H1 (cell line): ENCODE measurements around the gene KREMEN1. TPM values are rescaled to one million over a fixed set of nuclear protein-coding genes. Genes with fewer than 3 reads are reported as not detected.

Source experiments
- CTCF ChIA-PET: fragments of 300-600 bp; sonication (Branson Sonifier 250); formaldehyde crosslinking; loops from one replicate; lab custom pipeline; 2021; ENCODE audit not compliant: partially characterized antibody; lab: Charles Lee
- POLR2A ChIA-PET: fragments of 300-600 bp; sonication (Branson Sonifier 250); formaldehyde crosslinking; loops from one replicate; lab custom pipeline; 2021; ENCODE audit warnings: inconsistent platforms; ENCODE audit not compliant: partially characterized antibody; lab: Charles Lee
- DNase-seq, 2 experiments: peaks; one replicate each; pipeline versions ENCODE4 v3.0.0 to v3.0.0-alpha.2; 2010 to 2022; ENCODE audit warnings: low spot score in 2 of 2, low read depth in 1 of 2, mixed read lengths in 1 of 2
- FAIRE-seq: peaks from 2 replicates; lab custom pipeline; 2011; peaks lifted over from hg19 to GRCh38; lab: Jason Lieb, UNC
- H2AFZ ChIP-seq: 2 replicates; pipeline ENCODE4 v1.8.1; 2012; ENCODE audit warnings: low read length, inconsistent platforms
- H2AK5ac ChIP-seq: 2 replicates; pipeline ENCODE4 v1.6.1; 2013; ENCODE audit warnings: low read depth, low read length
- H2BK120ac ChIP-seq: replicated peaks from 2 replicates; pipeline ENCODE3; 2013; ENCODE audit warnings: low read depth, low read length, inconsistent platforms
- H2BK12ac ChIP-seq: 2 replicates; pipeline ENCODE4 v1.6.1; 2013; ENCODE audit warnings: low read depth, low read length
- H2BK15ac ChIP-seq: 2 replicates; pipeline ENCODE4 v1.6.1; 2013; ENCODE audit warnings: low read length
- H2BK20ac ChIP-seq: 2 replicates; pipeline ENCODE4 v1.6.1; 2013; ENCODE audit warnings: low read length
- H2BK5ac ChIP-seq: 2 replicates; pipeline ENCODE4 v1.6.1; 2013; ENCODE audit warnings: low read depth, low read length
- H3K14ac ChIP-seq: 2 replicates; pipeline ENCODE4 v1.6.1; 2013; ENCODE audit warnings: inconsistent platforms; ENCODE audit not compliant: insufficient read length
- H3K18ac ChIP-seq: 2 replicates; pipeline ENCODE4 v1.6.1; 2013; ENCODE audit warnings: low read length; ENCODE audit errors: extremely low read depth
- H3K23ac ChIP-seq: 2 replicates; pipeline ENCODE4 v1.6.1; 2013; ENCODE audit warnings: inconsistent platforms; ENCODE audit not compliant: insufficient read length
- H3K23me2 ChIP-seq: 2 replicates; pipeline ENCODE4 v1.6.1; 2013; ENCODE audit warnings: low read depth, low read length
- H3K27ac ChIP-seq: 2 replicates; pipeline ENCODE4 v1.6.1; 2011; ENCODE audit warnings: low read depth, low read length, inconsistent platforms
- H3K27me3 ChIP-seq, 4 experiments: replicated peaks in 1 of 4; 1 replicate in 1 of 4; 2 replicates in 3 of 4; pipeline versions ENCODE4 v1.6.1 to v1.8.1; 2011 to 2013; ENCODE audit warnings: low read length in 3 of 4, mild to moderate bottlenecking in 3 of 4, inconsistent platforms in 2 of 4, mixed read lengths in 2 of 4, moderate library complexity in 1 of 4; ENCODE audit not compliant: control insufficient read depth in 3 of 4, insufficient read depth in 3 of 4; ENCODE audit errors: extremely low read depth in 1 of 4
- H3K36me3 ChIP-seq, 4 experiments: 2 replicates each; pipeline versions ENCODE4 v1.6.1 to v1.8.1; 2011 to 2013; ENCODE audit warnings: mild to moderate bottlenecking in 4 of 4, low read length in 3 of 4, moderate library complexity in 2 of 4, control low read depth in 1 of 4, inconsistent platforms in 1 of 4; ENCODE audit not compliant: insufficient read depth in 4 of 4, control insufficient read depth in 2 of 4
- H3K4ac ChIP-seq: replicated peaks from 2 replicates; pipeline ENCODE3; 2013; ENCODE audit warnings: low read length, low read depth, mixed read lengths, inconsistent platforms; ENCODE audit not compliant: insufficient read length
- H3K4me1 ChIP-seq, 4 experiments: replicated peaks in 1 of 4; 1 replicate in 1 of 4; 2 replicates in 3 of 4; pipeline versions ENCODE4 v1.6.1 to v1.8.1; 2011 to 2013; ENCODE audit warnings: low read length in 3 of 4, inconsistent platforms in 2 of 4, mixed read lengths in 1 of 4; ENCODE audit not compliant: insufficient read depth in 4 of 4, control insufficient read depth in 3 of 4
- H3K4me2 ChIP-seq, 2 experiments: 2 replicates each; pipeline versions ENCODE4 v1.6.1 to v1.8.1; 2011 to 2013; ENCODE audit warnings: low read depth in 2 of 2, low read length in 2 of 2, control low read depth in 1 of 2, inconsistent platforms in 1 of 2, mild to moderate bottlenecking in 1 of 2; ENCODE audit not compliant: insufficient read depth in 1 of 2
- H3K4me3 ChIP-seq, 4 experiments: fragments of 200-600, 300-600 bp in 1 of 4; sonication (generic), shearing (Covaris generic), sonication (Bioruptor Twin) in 1 of 4; 2 replicates each; pipeline versions ENCODE4 v1.5.1 to v1.8.1; 2011 to 2016; ENCODE audit warnings: low read length in 4 of 4, low read depth in 3 of 4, control low read depth in 2 of 4, inconsistent platforms in 2 of 4, mild to moderate bottlenecking in 2 of 4, mixed read lengths in 1 of 4, moderate library complexity in 1 of 4; ENCODE audit not compliant: insufficient read depth in 2 of 4; ENCODE audit errors: extremely low read depth in 1 of 4
- H3K56ac ChIP-seq: replicated peaks from 2 replicates; pipeline ENCODE3; 2013; ENCODE audit warnings: low read depth, mild to moderate bottlenecking, mixed read lengths, low read length, inconsistent platforms; ENCODE audit not compliant: insufficient read length
- H3K79me1 ChIP-seq: 2 replicates; pipeline ENCODE4 v1.6.1; 2013; ENCODE audit warnings: low read depth, low read length, control low read depth
- H3K79me2 ChIP-seq, 2 experiments: 2 replicates each; pipeline versions ENCODE4 v1.6.1 to v1.8.1; 2012 to 2013; ENCODE audit warnings: low read length in 2 of 2, mild to moderate bottlenecking in 2 of 2, inconsistent platforms in 1 of 2; ENCODE audit not compliant: insufficient read depth in 2 of 2, control insufficient read depth in 1 of 2
- H3K9ac ChIP-seq, 4 experiments: replicated peaks in 1 of 4; 1 replicate in 1 of 4; 2 replicates in 3 of 4; pipeline versions ENCODE4 v1.6.1 to v1.8.1; 2011 to 2013; ENCODE audit warnings: low read depth in 3 of 4, low read length in 3 of 4, control low read depth in 2 of 4, mild to moderate bottlenecking in 2 of 4, moderate library complexity in 2 of 4, inconsistent platforms in 1 of 4; ENCODE audit errors: extremely low read depth in 1 of 4
- H3K9me3 ChIP-seq, 2 experiments: 2 replicates each; pipeline versions ENCODE4 v1.6.1 to v1.8.1; 2012 to 2013; ENCODE audit warnings: mild to moderate bottlenecking in 2 of 2, moderate library complexity in 2 of 2, control low read depth in 1 of 2, inconsistent platforms in 1 of 2, low read depth in 1 of 2, low read length in 1 of 2, mixed read lengths in 1 of 2; ENCODE audit not compliant: insufficient read depth in 2 of 2
- H4K20me1 ChIP-seq, 2 experiments: replicated peaks in 1 of 2; 2 replicates each; pipeline versions ENCODE3 to v1.8.1; 2011 to 2013; ENCODE audit warnings: inconsistent platforms in 2 of 2, low read length in 2 of 2, mild to moderate bottlenecking in 1 of 2; ENCODE audit not compliant: insufficient read depth in 2 of 2, control insufficient read depth in 1 of 2
- H4K5ac ChIP-seq: 2 replicates; pipeline ENCODE4 v1.6.1; 2013; ENCODE audit warnings: low read length, low read depth, mixed read lengths, inconsistent platforms; ENCODE audit not compliant: insufficient read length
- H4K8ac ChIP-seq: 2 replicates; pipeline ENCODE4 v1.8.0; 2013; ENCODE audit warnings: mild to moderate bottlenecking, moderate library complexity, low read length, inconsistent platforms; ENCODE audit not compliant: insufficient read depth; ENCODE audit errors: extremely low read depth
- H4K91ac ChIP-seq: replicated peaks from 2 replicates; pipeline ENCODE3; 2013; ENCODE audit warnings: low read length, mixed read lengths, inconsistent platforms; ENCODE audit not compliant: insufficient read length
- WGBS, 2 experiments: shearing (Covaris generic) in 1 of 2; methylation state at CpG; one replicate each; pipeline versions ENCODE4 v1.1.6 to v1.1.7; 2013 to 2015; ENCODE audit warnings: low lambda C conversion rate in 2 of 2, mixed read lengths in 2 of 2, inconsistent platforms in 1 of 2, low coverage in 1 of 2, missing lambda C conversion rate in 1 of 2; ENCODE audit not compliant: insufficient replicate concordance in 2 of 2, insufficient coverage in 1 of 2, insufficient read length in 1 of 2; ENCODE audit errors: extremely low coverage in 1 of 2, missing lambda C conversion rate in 1 of 2; 5-methylcytosine and 5-hydroxymethylcytosine counted together
- polyA plus RNA-seq, 7 experiments: library from polyadenylated mRNA; depleted of rRNA in 3 of 7; stranded (reverse) in 5 of 7; unstranded in 2 of 7; fragments of >200 nt in 5 of 7; fragments of 200-250 nt in 2 of 7; gene quantifications; 1 replicate in 5 of 7; 2 replicates in 1 of 7; 4 replicates in 1 of 7; pipeline versions ENCODE4 v1.2.1 to v1.2.3, GENCODE V29; 2011 to 2013; ENCODE audit warnings: missing spikeins in 2 of 7, mixed read lengths in 2 of 7
- total RNA-seq: library from RNA; stranded (reverse); fragmentation: NEBNext Ultra II Directional; extraction: Animal tissue kit (Norgen Biotek cat#: 25700); gene quantifications from 2 replicates; pipeline ENCODE4 v1.2.1, GENCODE V29; 2021

Gene KREMEN1
- total and polyA plus RNA-seq, 2 of the 8 experiments (the other 6 are each of a cell fraction or from before 2014, with no cell fraction given): 2.1 to 3.2 TPM

DNA sequence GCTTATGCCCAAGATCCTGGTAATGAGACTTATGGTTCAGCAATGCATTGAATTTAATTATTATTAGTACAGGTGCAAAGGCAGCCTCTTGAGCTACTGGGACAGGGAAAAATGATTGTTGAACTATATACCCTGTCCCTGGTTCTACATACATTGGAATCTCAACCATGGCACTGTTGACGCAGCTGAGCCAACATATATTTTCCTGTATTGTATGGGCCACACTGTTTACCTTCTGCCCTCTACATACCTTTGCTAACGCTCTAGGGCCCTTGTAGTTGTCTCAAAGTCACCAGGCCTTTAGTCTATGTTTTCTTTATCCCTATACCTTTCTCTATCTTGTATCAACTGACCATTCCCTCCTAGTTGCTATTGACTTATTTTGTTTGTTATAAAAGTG lies 22.6 kb downstream of the KREMEN1 start:
- Histone ChIP-seq H3K4me3 (no peak overlapping the region), H3K23ac (no peak overlapping the region), H4K91ac (no peak overlapping the region), H3K14ac (no peak overlapping the region), H3K9me3 (no peaks in the 10 kb centered on the region), H3K56ac (no peak overlapping the region), H3K79me1 (no peaks in the 10 kb centered on the region), H3K4me1 (peaks cover 0 to 7% (median 5%) of the 10 kb centered on the region in 4 experiments; a peak in 3 of 7 replicates), H4K8ac (no peak overlapping the region), H3K9ac (no peak overlapping the region), H2BK15ac (no peak overlapping the region), H3K27me3 (no peaks in the 10 kb centered on the region), H2AK5ac (no peak overlapping the region), H3K18ac (no peak overlapping the region), H2BK12ac (no peak overlapping the region), H2BK5ac (no peak overlapping the region), H4K5ac (no peak overlapping the region), H3K79me2 (no peaks in the 10 kb centered on the region), H4K20me1 (no peaks in the 10 kb centered on the region), H2BK120ac (no peak overlapping the region), H2BK20ac (no peak overlapping the region), H3K4ac (no peak overlapping the region), H3K27ac (no peak overlapping the region), H3K23me2 (no peaks in the 10 kb centered on the region), H3K4me2 (no peak overlapping the region), H3K36me3 (no peaks in the 10 kb centered on the region), H2AFZ (no peak overlapping the region)
- FAIRE-seq (no peak), DNase-seq (no peak)
- CTCF ChIA-PET: interaction anchor here (0.8 to 1.5 kb wide), 3 partner anchors 14 to 30 kb away, joined by 3 to 4 read pairs (median 4); no protein-coding TSS in a partner anchor
- WGBS, 2 experiments: 75% methylated on average over 2 of the region's 2 CpGs; no CpG with 5 or more reads in 1 of the 2 experiments
- POLR2A ChIA-PET: no interaction called here
